Fibroblast of skin of right quadriceps (primary cell): ENCODE data around the gene POLR1C.
"Not testable (repeated sequence)": the region's sequence is repeated elsewhere in the genome, so short reads cannot be mapped to it uniquely, and the experiment has no call there.

ENCODE experiments used
- DNase-seq: peaks from one replicate; pipeline ENCODE4 v3.0.0-alpha.2; 2013

The POLR1C gene

DNA sequence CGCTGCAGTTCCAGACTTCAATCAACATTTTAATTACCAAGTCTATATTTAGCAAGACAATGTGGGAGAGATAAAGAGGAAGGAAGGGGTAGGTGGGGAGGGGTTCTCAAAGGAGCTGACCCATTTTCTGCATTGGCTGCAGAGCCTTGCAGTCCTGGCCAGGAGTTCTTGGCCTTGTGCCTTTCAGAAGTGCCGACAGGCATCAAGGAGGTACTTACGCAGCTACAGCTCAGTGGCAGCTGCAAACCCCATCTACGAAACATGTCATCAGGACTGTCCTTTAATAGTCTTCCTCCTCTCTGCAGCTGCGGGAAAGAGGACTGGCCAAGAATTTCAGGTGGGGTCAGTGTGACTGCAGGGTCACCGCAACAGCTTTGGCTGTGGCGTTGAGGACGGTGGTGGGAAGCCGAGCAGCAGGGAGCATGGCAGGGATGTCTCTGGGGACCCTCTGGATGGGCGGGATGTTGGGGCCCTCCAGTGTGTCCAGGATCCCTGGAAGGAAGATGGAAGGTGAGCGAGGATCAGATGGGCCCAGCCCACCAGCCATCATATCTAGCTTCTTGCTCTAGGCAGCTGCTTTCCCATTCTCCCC is 5.0 kb upstream of the POLR1C start:
- DNase-seq: no peak

DNA sequence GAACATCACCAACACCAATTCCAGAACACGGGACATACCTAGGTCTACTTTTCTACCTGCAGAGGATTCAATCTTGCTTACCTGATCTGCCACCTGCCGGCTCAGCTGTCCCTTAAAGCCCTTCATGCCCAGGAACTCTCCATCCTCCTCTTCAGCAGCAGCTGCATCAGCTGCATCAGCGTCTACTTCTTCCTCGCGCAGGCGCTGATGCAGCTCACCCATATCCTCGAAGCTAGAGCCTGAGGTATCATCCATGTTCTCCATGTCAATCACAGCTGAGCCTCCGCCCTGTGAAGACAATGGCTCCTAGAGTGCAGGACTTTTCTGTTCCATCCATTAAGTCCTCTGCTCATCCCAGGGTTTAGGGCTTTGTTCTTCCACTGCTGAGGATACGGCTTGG is 1.1 kb upstream of the POLR1C start:
- no peak for DNase-seq

DNA sequence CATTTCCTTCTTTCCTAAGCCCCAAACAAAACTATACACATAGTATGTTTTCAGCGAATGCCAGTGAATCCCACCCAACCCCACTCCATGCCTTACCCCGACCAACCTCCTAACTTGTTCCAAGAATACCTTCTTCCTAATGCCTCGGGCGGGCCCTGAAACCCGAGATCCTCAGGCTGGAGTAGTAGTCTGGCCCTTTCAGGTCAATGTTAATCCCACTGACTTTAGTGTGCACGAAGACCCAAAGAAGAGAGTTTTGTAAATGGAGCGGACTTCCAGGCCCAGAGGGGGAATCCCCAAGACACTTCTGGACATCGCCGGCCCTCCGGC is 557 bp upstream of the POLR1C start:
- DNase-seq: no peak

DNA sequence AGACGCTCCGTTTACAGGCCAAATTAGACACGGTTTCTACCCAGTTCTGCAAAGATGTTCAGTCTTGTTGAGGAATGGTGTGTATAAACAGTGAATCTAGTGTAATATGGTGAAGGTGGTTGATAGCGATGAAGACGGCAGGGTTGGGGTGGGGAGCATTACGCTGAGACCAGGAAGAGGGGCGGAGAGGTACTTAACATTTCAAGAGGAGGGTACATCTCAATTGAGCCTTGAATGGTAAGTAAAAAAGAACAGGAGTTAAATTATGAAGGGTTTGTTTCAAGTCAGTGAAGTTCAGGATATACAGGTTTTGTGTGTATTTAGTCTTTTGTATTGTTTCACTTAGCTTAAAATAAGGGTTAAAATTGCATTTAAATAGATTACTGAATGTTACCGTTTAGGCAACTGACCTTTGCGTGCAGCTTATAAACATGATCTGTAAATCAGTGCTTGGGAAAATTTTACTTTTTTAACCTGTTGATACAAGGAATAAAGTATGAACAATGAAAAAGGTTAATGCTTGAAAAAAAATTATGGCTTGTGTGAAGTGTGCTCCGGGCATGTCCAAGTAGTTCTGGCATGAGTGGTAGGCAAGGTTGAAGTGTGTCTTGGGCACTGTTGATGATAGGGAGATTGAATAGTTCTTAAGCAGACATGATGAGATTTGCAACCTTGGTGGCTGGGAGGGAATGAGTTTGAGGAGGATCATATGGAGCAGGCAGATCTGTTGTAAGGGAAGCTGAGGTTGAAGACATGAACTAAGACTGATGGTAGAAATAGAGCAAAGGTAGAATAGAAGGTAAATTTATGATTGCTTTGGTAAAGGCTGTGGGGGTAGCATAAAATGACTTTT is 842 bp downstream of the POLR1C start:
- DNase-seq: no peak

DNA sequence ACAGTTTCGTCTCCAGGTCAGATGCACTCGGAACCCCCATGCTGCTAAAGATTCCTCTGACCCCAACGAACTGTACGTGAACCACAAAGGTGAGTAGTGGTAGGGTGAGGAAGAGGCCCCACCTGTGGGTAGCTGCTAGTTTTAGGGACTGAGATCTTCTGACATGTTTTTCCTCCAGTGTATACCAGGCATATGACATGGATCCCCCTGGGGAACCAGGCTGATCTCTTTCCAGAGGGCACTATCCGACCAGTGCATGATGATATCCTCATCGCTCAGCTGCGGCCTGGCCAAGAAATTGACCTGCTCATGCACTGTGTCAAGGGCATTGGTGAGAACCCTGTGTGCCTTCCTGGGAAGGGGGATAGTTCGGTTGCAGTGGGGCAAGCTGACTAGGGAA is 3.2 kb downstream of the POLR1C start:
- DNase-seq: no peak

DNA sequence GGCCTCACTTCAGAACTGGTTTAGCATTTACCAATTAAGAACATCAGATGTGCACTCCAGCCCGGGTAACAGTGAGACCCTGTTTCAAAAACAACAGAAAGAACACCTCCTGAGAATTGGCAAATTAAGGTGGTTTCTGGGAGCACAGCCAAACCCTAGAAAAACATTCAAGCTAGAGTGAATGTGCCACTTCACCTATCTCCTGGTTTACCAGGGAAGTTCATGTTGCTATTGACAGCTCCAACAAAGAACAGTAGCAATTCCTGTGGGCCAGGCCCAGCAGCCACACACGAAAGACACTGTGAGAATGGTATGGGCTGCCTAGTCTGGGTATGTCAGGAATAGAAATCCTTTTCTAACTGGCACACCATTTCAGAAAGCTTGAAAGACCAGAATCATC is 4.9 kb downstream of the POLR1C start:
- DNase-seq: no peak

DNA sequence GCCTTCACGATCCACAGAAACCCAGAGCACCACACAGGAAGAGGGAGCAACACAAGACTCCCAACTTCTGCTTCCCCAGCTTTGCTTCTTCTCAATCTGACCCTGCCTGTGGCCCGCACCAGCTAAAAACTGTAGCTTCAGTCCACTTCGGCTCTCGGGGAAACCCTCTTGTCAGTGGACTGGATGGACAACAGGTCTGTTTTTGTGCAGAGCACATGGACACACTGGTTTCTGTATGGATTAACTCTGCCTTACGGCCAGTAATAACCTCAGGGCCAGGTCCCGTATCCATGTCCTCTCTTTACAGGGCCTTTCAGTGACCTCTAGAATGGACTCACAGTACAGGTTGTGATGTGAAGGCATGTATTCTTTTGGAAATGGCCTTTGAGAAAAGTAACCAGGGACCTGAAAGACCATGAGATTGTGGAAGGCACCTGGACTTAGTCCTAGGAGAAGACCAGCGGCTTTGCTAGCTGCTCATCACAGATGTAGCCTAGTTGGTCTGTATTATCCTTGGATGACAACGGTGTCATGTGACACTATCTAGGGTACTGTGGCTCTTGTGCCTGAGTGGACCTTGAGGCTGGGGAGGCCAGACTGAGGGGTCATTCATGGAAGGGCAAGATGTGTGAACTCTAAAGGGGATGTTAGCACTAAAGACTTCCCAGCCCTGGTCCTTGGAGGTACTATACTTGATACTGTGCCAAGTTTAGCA is 5.8 kb downstream of the POLR1C start:
- DNase-seq: no peak

DNA sequence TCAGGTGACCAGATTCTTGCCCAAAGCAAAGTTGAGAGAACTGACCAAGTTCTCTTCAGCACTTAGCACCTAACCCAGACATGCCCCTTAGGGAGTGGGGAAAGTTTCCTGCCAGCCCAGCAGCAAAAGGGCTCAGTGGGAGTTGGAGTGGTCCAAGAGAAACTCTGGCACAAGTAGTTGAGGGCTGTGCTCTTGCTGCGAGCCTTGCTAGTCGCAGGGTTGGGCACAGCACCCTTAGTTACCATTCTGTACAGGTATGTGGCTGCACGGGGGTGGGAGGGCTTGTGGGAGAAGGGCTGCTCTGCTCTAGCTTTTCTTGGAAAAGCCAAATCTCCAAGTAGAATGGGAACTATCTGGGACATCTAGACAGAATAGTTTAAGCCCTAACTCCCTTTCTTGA is 6.4 kb downstream of the POLR1C start:
- no peak for DNase-seq

DNA sequence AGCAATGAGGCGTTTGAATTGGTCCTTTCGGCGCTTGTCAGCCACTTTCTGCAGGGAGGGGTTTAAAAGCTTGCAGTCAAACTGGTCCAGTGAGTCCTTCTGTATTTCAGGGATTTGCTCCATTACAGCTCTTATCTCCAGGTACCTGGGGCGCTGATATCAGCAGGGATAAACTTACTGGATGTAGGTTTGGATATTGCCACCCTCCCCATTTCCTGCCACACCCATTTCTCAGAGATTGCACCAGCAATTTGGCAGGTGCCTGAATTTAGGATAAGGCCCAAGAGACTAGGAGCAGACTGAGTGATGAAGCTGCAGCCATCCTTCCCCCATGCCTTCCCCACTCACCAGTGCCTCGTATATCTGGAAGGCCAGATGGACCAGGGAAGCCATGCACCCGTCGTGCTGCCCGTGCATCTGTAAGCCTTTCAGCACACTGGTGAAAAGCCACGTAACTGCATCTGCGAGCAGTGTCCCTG is 7.6 kb downstream of the POLR1C start:
- no peak for DNase-seq

DNA sequence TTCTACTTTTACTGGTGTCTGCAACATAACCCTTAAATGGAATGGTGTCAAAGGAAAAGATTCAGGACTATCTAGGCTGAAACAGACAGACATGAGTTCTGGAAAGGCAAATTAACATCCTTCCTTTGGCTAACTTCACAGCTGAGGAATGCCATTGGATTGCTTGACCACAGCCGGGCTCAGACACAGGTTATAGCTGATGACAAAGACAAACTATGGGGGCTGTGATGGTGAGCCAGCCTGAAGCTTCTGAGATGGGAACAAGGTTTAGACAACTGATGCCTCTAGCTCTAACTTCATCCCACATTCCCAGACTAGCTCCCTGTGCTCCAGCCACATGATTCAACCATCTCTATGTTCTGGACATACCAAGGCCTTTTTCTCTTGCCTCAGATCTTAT is 15.3 kb downstream of the POLR1C start:
- no peak for DNase-seq

DNA sequence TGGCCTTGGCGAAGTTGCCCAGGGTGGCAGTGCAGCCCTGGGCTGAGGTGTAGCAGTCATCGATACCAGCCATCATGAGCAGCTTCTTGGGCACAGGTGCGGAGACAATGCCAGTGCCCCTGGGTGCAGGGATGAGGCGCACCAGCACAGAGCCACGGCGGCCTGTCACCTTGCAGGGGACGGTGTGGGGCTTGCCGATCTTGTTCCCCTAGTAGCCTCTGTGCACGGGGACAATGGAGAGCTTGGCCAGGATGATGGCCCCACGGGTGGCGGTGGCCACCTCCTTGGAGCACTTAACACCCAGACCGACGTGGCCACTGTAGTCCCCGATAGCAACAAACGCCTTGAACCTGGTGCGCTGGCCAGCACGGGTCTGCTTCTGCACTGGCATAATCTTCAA is 22.1 kb downstream of the POLR1C start:
- DNase-seq: not testable (repeated sequence)

DNA sequence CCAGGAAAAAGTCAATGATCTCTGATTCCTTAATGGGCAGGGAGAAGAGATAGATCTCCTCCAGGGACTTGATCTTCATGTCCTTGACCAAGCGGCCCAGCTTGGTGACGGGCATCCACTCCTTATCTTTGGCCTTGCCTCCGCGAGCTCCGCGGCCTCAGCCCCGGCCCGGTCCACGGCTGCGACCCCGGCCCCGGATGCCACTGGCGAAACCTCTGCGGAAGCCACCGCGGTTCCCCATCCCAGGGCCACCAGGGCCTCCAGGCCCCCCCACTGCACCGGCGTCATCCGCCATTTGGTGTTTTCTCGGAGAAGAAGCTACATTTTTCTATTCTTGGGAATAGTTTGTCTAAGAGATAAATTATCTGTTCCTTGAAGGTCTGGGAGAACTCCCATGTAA is 22.5 kb downstream of the POLR1C start:
- DNase-seq: not testable (repeated sequence)

DNA sequence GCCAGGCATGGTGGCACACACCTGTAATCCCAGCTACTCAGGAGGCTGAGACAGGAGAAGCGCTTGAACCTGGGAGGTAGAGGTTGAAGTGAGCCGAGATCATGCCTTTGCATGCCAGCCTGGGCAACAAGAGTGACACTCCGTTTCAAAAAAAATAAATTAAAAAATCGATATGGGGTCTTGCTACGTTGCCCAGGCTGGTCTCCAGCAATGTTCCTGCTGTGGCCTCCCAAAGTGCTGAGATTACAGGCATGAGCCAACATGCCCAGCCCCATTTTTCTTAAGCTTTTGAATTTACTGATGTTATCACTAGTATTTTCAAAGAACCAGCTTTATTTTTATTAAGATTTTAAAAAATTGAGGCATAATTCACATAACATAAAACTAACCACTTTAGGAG is 23.6 kb downstream of the POLR1C start:
- DNase-seq: no peak

DNA sequence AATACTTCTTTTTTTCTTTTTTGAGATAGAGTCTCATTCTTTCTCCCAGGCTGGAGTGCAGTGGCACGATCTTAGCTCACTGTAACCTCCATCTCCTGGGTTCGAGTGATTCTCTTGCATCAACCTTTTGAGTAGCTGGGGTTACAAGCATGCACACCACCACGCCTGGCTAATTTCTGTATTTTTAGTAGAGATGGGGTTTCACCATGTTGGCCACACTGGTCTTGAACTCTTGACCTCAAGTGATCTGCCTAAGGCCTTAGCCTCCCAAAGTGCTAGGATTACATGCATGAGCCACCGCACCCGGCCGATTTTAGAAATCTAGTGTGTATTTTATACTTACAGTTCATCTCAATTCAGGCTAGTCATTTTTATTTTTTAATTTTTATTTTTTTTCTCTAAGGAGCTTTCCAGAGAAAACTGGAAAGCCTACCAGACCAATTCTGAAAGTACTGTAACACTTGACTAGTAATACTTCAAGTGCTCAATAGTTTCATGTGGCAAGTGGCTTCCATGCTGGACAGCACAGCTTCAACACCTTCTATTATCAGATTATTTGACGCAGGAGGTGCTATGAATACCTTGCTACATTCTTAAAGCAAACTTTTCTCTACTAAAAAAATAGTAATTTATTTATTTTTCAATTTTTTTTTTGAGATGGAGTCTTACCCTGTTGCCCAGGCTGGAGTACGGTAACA is 25.0 kb downstream of the POLR1C start:
- no peak for DNase-seq

DNA sequence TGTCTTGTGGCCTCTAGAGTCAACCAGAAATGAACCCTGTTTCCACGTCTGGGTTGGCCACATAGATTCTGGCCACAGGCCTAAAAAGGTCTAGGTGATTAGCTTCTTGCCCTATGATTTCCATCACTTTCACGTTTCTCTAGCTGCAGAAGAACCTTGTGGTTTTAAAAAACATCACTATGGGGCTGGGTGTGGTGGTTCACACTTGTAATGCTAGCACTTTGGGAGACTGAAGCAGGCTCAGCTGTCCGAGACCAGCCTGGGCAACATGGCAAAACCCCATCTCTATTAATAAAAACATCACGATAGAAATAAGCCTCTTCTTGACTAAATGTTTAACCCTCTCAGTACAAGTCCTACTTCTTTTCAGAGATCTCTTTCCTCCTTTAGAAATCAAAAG is 27.6 kb downstream of the POLR1C start:
- DNase-seq: no peak

DNA sequence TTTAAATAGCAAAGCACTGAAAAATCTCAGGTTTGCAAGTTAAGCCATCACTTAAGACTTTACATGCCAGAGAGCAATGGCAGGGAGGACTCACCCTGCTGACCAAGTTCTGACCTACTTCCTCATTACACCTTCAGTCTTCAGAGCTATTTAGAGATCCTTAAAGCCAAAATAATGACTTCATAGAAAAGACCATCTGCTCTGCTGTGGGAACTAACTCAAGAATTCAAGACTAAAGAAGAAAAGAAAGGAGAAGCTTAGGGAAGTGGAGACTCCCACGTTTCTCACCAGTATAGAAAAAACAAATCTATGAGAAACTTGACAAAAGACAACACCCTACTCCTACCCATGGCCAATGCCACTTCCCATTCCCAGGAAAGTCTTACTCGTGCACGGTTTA is 30.3 kb downstream of the POLR1C start:
- no peak for DNase-seq

DNA sequence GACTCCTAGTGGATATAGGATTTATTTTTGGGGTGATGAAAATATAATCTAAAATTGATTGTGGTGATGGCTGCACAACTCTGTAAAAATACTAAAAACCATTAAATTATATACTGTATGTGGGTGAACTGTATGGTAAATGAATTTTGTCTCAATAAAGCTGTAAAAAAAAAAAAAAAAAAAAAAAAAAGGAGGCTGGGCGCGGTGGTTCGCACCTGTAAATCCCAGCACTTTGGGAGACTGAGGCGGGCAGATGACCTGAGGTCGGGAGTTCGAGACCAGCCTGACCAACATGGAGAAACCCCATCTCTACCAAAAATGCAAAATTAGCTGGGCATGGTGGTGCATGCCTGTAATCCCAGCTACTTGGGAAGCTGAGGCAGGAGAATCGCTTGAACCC is 40.7 kb downstream of the POLR1C start:
- not testable (repeated sequence) for DNase-seq

DNA sequence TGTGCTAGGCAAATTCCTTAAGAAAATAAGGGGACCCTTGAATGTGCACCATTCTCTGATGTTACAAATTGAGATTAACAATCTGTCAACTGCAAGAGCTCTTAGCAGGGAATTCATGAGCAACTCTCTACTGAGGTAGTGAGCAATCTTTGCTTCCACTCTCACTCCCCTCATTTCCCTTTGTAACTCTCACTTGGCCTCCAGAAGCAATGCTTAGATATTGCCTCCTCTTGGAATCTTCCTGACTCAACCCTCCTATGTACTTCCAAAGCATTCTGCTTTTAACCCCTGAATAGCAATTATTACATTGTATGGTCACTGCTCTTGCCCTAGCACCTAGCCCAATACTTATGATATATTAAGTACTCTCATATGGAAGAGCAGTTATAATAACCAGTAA is 42.4 kb downstream of the POLR1C start:
- no peak for DNase-seq

DNA sequence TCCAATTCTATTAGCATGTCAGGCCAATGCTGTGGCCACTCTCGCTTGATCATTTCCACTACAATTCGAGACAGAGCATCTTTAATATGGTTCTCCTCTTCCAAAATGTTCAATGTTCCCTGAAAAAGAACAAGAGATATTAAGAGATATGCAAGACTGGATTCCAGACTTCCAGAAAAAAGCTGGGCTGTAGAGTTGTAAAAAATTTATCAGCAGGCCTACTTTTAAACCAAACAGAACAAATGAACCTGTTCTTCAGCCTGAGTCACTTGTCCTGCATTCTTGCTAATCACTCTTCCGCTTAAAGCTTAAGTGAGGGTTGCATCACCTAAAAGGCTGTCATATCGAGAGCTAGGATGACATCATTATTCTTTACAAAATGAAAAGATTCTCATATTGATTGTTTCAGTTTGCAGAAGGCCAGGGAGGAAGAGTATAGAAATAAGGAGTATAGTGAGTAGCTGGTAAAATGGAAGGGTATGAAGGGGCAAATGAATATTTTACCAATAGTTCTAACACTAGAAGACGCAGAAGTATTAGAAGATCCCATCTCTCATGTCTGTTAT is 54.1 kb downstream of the POLR1C start:
- no peak for DNase-seq
